ENCODE data around the gene DNAJC2. TPM values are rescaled to one million over a fixed set of nuclear protein-coding genes. Genes with fewer than 3 reads are reported as not detected.
"Not testable (repeated sequence)": the region's sequence is repeated elsewhere in the genome, so short reads cannot be mapped to it uniquely, and the experiment has no call there.

Gene DNAJC2
- polyA plus RNA-seq, 4 donors: 36.9 to 54.5 (median 49.2) TPM

DNA sequence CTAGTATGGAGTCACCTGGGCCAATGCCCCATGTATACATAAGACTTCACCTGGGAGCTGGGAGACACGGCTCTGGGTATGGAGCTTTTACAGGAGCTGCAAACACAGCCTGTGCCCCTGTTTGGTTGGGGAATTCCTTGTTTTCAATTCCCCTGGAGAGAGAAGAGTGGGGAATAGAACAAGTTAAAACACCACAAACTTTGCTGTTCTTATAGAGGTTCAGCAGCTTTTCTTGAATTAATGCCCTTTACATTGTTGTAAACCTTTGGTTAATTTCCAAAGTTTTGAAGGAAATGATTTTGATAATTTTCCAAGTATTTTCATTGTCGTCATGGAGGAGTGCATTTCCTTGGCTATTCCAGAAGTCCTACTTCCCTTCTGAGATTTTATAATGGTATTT, 66.4 kb downstream of the DNAJC2 start:
- not testable (repeated sequence) for DNase-seq (ENCODE audit: low read depth in 4 of 4, low spot score in 3 of 4)

DNA sequence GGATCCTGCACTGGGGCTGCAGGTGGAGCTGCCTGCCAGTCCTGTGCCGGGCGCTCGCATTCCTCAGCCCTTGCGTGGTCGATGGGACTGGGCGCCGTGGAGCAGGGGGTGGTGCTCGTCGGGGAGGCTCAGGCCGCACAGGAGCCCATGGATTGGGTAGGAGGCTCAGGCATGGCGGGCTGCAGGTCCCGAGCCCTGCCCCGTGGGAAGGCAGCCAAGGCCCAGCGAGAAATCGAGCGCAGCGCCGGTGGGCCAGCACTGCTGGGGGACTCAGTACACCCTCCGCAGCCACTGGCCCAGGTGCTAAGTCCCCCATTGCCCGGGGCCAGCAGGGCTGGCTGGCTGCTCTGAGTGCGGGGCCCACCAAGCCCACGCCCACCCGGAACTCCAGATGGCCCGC, 69.7 kb downstream of the DNAJC2 start:
- not testable (repeated sequence) for DNase-seq (ENCODE audit: low read depth in 4 of 4, low spot score in 3 of 4)

DNA sequence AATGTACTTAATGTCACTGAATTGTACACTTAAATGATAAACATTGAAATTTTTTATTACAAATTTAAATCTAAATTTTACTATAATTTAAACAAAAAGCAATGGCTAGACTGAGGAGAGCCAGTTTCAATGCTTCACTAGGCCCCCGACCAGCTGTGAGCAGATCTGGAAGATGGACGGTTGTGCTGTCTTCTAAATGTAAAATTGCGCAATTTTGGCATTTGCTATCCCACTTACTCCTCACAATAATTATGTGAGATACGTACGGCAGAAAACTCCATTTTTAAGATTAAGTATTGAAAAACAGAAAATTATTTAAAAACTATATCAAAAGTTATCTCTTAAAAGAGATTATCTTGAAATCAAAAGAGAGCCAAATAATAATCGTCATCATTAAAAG, 71.2 kb downstream of the DNAJC2 start:
- not testable (repeated sequence) for DNase-seq (ENCODE audit: low read depth in 4 of 4, low spot score in 3 of 4)

DNA sequence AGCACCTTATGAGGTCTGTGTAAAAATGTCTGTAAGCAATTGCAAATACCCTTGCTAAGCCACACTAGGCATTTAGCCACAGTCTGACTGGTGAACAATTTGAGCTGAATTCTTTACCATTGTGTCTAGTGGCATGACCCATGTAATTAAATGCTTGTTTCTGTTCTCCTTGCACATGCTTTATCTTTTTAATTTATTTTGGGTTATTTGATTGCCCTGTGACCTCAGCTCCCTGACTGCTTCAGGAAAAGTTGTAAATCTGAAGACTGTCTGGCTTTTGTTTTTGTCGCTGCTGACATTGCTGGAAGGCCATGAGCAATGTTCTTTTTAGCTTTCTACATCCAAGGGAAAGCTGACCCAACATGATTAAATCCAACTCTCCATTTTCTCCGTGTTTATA, 78.3 kb downstream of the DNAJC2 start:
- not testable (repeated sequence) for DNase-seq (ENCODE audit: low read depth in 4 of 4, low spot score in 3 of 4)

DNA sequence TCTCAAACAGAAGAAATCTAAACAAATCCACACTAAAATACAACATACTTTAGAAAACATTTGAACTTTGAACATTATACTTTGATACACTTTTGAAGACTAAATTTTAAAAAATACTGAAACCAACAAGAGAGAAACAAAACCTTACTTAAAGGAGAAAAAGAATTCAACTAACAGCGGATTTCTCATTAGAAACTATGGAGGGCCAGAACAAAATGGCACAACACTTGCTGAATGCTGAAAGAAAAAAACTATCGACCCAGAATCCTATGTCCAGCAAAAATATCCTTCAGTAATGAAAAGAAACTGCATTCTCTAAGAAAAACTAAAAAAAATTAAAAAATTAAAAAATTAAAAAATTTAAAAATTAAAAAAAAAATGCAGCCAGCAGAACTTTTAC, 80.5 kb downstream of the DNAJC2 start:
- not testable (repeated sequence) for DNase-seq (ENCODE audit: low read depth in 4 of 4, low spot score in 3 of 4)

Other genes starting within 250 kb of the DNAJC2 start
- 10 to 100 TPM; 26.7 to 46.5 (median 37.9) TPM for gene NAPEPLD, start 195.7 kb downstream of the DNAJC2 start, polyA plus RNA-seq (ENCODE audit: insufficient read length in 4 of 4)
- 100 to 1,000 TPM in 3 of 4 donors, 10 to 100 TPM in 1; 70.2 to 112 (median 101) TPM for gene PMPCB, start 47.3 kb downstream of the DNAJC2 start, polyA plus RNA-seq (ENCODE audit: insufficient read length in 4 of 4)
- 100 to 1,000 TPM in 3 of 4 donors, 10 to 100 TPM in 1; 99.4 to 129 (median 108) TPM for gene PSMC2, start 2.9 kb upstream of the DNAJC2 start, polyA plus RNA-seq (ENCODE audit: insufficient read length in 4 of 4)
- under 1 TPM; 0.18 to 0.55 (median 0.20) TPM for gene SLC26A5, start 101.4 kb upstream of the DNAJC2 start, polyA plus RNA-seq (ENCODE audit: insufficient read length in 4 of 4)

Data from left renal pelvis (tissue), 4 donors.